GM19455 (cell line): Measurements from ENCODE around the gene PYGL.
"Not testable (repeated sequence)": the region's sequence is repeated elsewhere in the genome, so short reads cannot be mapped to it uniquely, and the experiment has no call there.

ENCODE experiments used
- ATAC-seq: cut with Tn5 transposase; IDR thresholded peaks from one replicate; pipeline ENCODE4 v1.9.1; 2021; ENCODE audit not compliant: unreplicated experiment

PYGL gene

GRCh38 chr14:50943943-50944646, at the start of gene PYGL:
PYGL (minus strand) TSS chr14:50944483; CDS start chr14:50944403, 80 bp downstream.
- peak; percentile 61 for ATAC-seq

GRCh38 chr14:50985859-50986331, 41.6 kb upstream of the PYGL start:
- ATAC-seq: no peak

GRCh38 chr14:50985124-50985858, 41.0 kb upstream of the PYGL start:
- no peak for ATAC-seq

GRCh38 chr14:50984036-50984710, 39.9 kb upstream of the PYGL start:
- ATAC-seq: no peak

- ATAC-seq: no peak
Observed at GRCh38 chr14:50979941-50980850, 35.9 kb upstream of the PYGL start.

GRCh38 chr14:50978888-50979287, 34.6 kb upstream of the PYGL start:
- peak; percentile 90 for ATAC-seq

GRCh38 chr14:50978529-50978871, 34.2 kb upstream of the PYGL start:
- no peak for ATAC-seq

GRCh38 chr14:50977863-50978528, 33.7 kb upstream of the PYGL start:
- no peak for ATAC-seq

GRCh38 chr14:50974118-50974517, 29.8 kb upstream of the PYGL start:
- no peak for ATAC-seq

GRCh38 chr14:50972734-50973133, 28.5 kb upstream of the PYGL start:
- no peak for ATAC-seq

GRCh38 chr14:50970886-50971781, 26.9 kb upstream of the PYGL start:
- no peak for ATAC-seq

GRCh38 chr14:50967790-50968189, 23.5 kb upstream of the PYGL start:
- no peak for ATAC-seq

- ATAC-seq: no peak
Observed at GRCh38 chr14:50967103-50967502, 22.8 kb upstream of the PYGL start.

GRCh38 chr14:50964683-50965390, 20.6 kb upstream of the PYGL start:
- no peak for ATAC-seq

GRCh38 chr14:50963919-50964318, 19.6 kb upstream of the PYGL start:
- no peak for ATAC-seq

GRCh38 chr14:50961605-50962221, 17.4 kb upstream of the PYGL start:
- no peak for ATAC-seq

GRCh38 chr14:50957296-50957695, 13.0 kb upstream of the PYGL start:
- no peak for ATAC-seq

- not testable (repeated sequence) for ATAC-seq
Observed at GRCh38 chr14:50956421-50956820, 12.1 kb upstream of the PYGL start.
